ENCODE measurements around the gene SLC38A5. TPM values are rescaled to one million over a fixed set of nuclear protein-coding genes. Genes with fewer than 3 reads are reported as not detected.
"Not testable (repeated sequence)": the region's sequence is repeated elsewhere in the genome, so short reads cannot be mapped to it uniquely, and the experiment has no call there.

The SLC38A5 gene
- total and polyA plus RNA-seq, 2 donors = 8.7 to 19.6 TPM

GRCh38 chrX:48451708-48452107 lies 18.4 kb downstream of the SLC38A5 start:
- Histone ChIP-seq H3K27ac (ENCODE audit: low read depth in 1 of 2, low read length in 1 of 2) (no peak overlapping the region), H3K36me3 (ENCODE audit: control insufficient read depth in 2 of 2, insufficient read depth in 2 of 2, low read length in 1 of 2) (no peaks in the 10 kb centered on the region), H3K4me1 (ENCODE audit: control insufficient read depth in 2 of 2, insufficient read depth in 2 of 2, low read length in 2 of 2) (no peaks in the 10 kb centered on the region), H3K9me3 (ENCODE audit: control insufficient read depth in 2 of 2, insufficient read depth in 1 of 2, low read length in 1 of 2) (no peaks in the 10 kb centered on the region), H3K4me3 (ENCODE audit: low read length in 2 of 2) (no peak overlapping the region), H3K27me3 (ENCODE audit: control insufficient read depth in 2 of 2, insufficient read depth in 1 of 2, low read length in 1 of 2) (no peaks in the 10 kb centered on the region)
- DNase-seq (ENCODE audit: low read depth in 6 of 9, low spot score in 9 of 9) = no peak
- WGBS = 58% methylated on average over 4 of the region's 4 CpGs

GRCh38 chrX:48450076-48450475 lies 20.0 kb downstream of the SLC38A5 start:
- H3K4me1 ChIP-seq (ENCODE audit: control insufficient read depth in 2 of 2, insufficient read depth in 2 of 2, low read length in 2 of 2) = no peaks in the 10 kb centered on the region
- H3K27ac ChIP-seq (ENCODE audit: low read depth in 1 of 2, low read length in 1 of 2) = no peak overlapping the region
- no peak overlapping the region for H3K4me3 ChIP-seq (ENCODE audit: low read length in 2 of 2)
- no peaks in the 10 kb centered on the region for H3K9me3 ChIP-seq (ENCODE audit: control insufficient read depth in 2 of 2, insufficient read depth in 1 of 2, low read length in 1 of 2)
- no peaks in the 10 kb centered on the region for H3K36me3 ChIP-seq (ENCODE audit: control insufficient read depth in 2 of 2, insufficient read depth in 2 of 2, low read length in 1 of 2)
- no peak for DNase-seq (ENCODE audit: low read depth in 6 of 9, low spot score in 9 of 9)
- no peaks in the 10 kb centered on the region for H3K27me3 ChIP-seq (ENCODE audit: control insufficient read depth in 2 of 2, insufficient read depth in 1 of 2, low read length in 1 of 2)

- H3K9me3 ChIP-seq (ENCODE audit: control insufficient read depth in 2 of 2, insufficient read depth in 1 of 2, low read length in 1 of 2); H3K4me3 ChIP-seq (ENCODE audit: low read length in 2 of 2); H3K27me3 ChIP-seq (ENCODE audit: control insufficient read depth in 2 of 2, insufficient read depth in 1 of 2, low read length in 1 of 2); H3K27ac ChIP-seq (ENCODE audit: low read depth in 1 of 2, low read length in 1 of 2); DNase-seq (ENCODE audit: low read depth in 6 of 9, low spot score in 9 of 9); H3K36me3 ChIP-seq (ENCODE audit: control insufficient read depth in 2 of 2, insufficient read depth in 2 of 2, low read length in 1 of 2); H3K4me1 ChIP-seq (ENCODE audit: control insufficient read depth in 2 of 2, insufficient read depth in 2 of 2, low read length in 2 of 2): not testable (repeated sequence)
- WGBS = 94% methylated on average over 6 of the region's 6 CpGs
These were observed 22.9 kb downstream of the SLC38A5 start for GRCh38 chrX:48447201-48447600.

GRCh38 chrX:48433713-48434112 lies 36.3 kb downstream of the SLC38A5 start:
- WGBS = 86% methylated on average over 13 of the region's 13 CpGs
- not testable (repeated sequence) for H3K9me3 ChIP-seq (ENCODE audit: control insufficient read depth in 2 of 2, insufficient read depth in 1 of 2, low read length in 1 of 2); H3K27ac ChIP-seq (ENCODE audit: low read depth in 1 of 2, low read length in 1 of 2); H3K4me3 ChIP-seq (ENCODE audit: low read length in 2 of 2); H3K36me3 ChIP-seq (ENCODE audit: control insufficient read depth in 2 of 2, insufficient read depth in 2 of 2, low read length in 1 of 2); DNase-seq (ENCODE audit: low read depth in 6 of 9, low spot score in 9 of 9); H3K27me3 ChIP-seq (ENCODE audit: control insufficient read depth in 2 of 2, insufficient read depth in 1 of 2, low read length in 1 of 2); H3K4me1 ChIP-seq (ENCODE audit: control insufficient read depth in 2 of 2, insufficient read depth in 2 of 2, low read length in 2 of 2)

GRCh38 chrX:48430166-48430565 lies 39.9 kb downstream of the SLC38A5 start:
- not testable (repeated sequence) for H3K36me3 ChIP-seq (ENCODE audit: control insufficient read depth in 2 of 2, insufficient read depth in 2 of 2, low read length in 1 of 2); H3K4me3 ChIP-seq (ENCODE audit: low read length in 2 of 2); H3K27me3 ChIP-seq (ENCODE audit: control insufficient read depth in 2 of 2, insufficient read depth in 1 of 2, low read length in 1 of 2); H3K9me3 ChIP-seq (ENCODE audit: control insufficient read depth in 2 of 2, insufficient read depth in 1 of 2, low read length in 1 of 2); H3K4me1 ChIP-seq (ENCODE audit: control insufficient read depth in 2 of 2, insufficient read depth in 2 of 2, low read length in 2 of 2); H3K27ac ChIP-seq (ENCODE audit: low read depth in 1 of 2, low read length in 1 of 2); DNase-seq (ENCODE audit: low read depth in 6 of 9, low spot score in 9 of 9)
- 94% methylated on average over 4 of the region's 4 CpGs for WGBS

GRCh38 chrX:48429606-48430005 lies 40.5 kb downstream of the SLC38A5 start:
- H3K27me3 ChIP-seq (ENCODE audit: control insufficient read depth in 2 of 2, insufficient read depth in 1 of 2, low read length in 1 of 2); H3K27ac ChIP-seq (ENCODE audit: low read depth in 1 of 2, low read length in 1 of 2); H3K4me3 ChIP-seq (ENCODE audit: low read length in 2 of 2); DNase-seq (ENCODE audit: low read depth in 6 of 9, low spot score in 9 of 9); H3K9me3 ChIP-seq (ENCODE audit: control insufficient read depth in 2 of 2, insufficient read depth in 1 of 2, low read length in 1 of 2); H3K36me3 ChIP-seq (ENCODE audit: control insufficient read depth in 2 of 2, insufficient read depth in 2 of 2, low read length in 1 of 2); H3K4me1 ChIP-seq (ENCODE audit: control insufficient read depth in 2 of 2, insufficient read depth in 2 of 2, low read length in 2 of 2): not testable (repeated sequence)
- WGBS = 81% methylated on average over 5 of the region's 5 CpGs

GRCh38 chrX:48427027-48427716 lies 42.9 kb downstream of the SLC38A5 start:
- not testable (repeated sequence) for H3K4me1 ChIP-seq (ENCODE audit: control insufficient read depth in 2 of 2, insufficient read depth in 2 of 2, low read length in 2 of 2); DNase-seq (ENCODE audit: low read depth in 6 of 9, low spot score in 9 of 9); H3K27me3 ChIP-seq (ENCODE audit: control insufficient read depth in 2 of 2, insufficient read depth in 1 of 2, low read length in 1 of 2); H3K4me3 ChIP-seq (ENCODE audit: low read length in 2 of 2); H3K9me3 ChIP-seq (ENCODE audit: control insufficient read depth in 2 of 2, insufficient read depth in 1 of 2, low read length in 1 of 2); H3K36me3 ChIP-seq (ENCODE audit: control insufficient read depth in 2 of 2, insufficient read depth in 2 of 2, low read length in 1 of 2); H3K27ac ChIP-seq (ENCODE audit: low read depth in 1 of 2, low read length in 1 of 2)
- WGBS = no CpG with 5 or more reads among the region's 12 CpGs

GRCh38 chrX:48411860-48412259 lies 58.2 kb downstream of the SLC38A5 start, which contains the start of gene SSX4B:
TSS of gene SSX4B (minus strand) at chrX:48411960. CDS start at chrX:48411372, 588 bp downstream.
- H3K27ac ChIP-seq (ENCODE audit: low read depth in 1 of 2, low read length in 1 of 2); H3K4me1 ChIP-seq (ENCODE audit: control insufficient read depth in 2 of 2, insufficient read depth in 2 of 2, low read length in 2 of 2); H3K9me3 ChIP-seq (ENCODE audit: control insufficient read depth in 2 of 2, insufficient read depth in 1 of 2, low read length in 1 of 2); DNase-seq (ENCODE audit: low read depth in 6 of 9, low spot score in 9 of 9); H3K4me3 ChIP-seq (ENCODE audit: low read length in 2 of 2); H3K27me3 ChIP-seq (ENCODE audit: control insufficient read depth in 2 of 2, insufficient read depth in 1 of 2, low read length in 1 of 2); H3K36me3 ChIP-seq (ENCODE audit: control insufficient read depth in 2 of 2, insufficient read depth in 2 of 2, low read length in 1 of 2): not testable (repeated sequence)
- WGBS = no CpG with 5 or more reads among the region's 15 CpGs

Measured in thymus (tissue), 11 donors.